K562 (cell line): ENCODE results near the gene ODF4. TPM values are rescaled to one million over a fixed set of nuclear protein-coding genes. Genes with fewer than 3 reads are reported as not detected.

ENCODE experiments used
- ARHGAP35 ChIP-seq: fragments of 450-650 bp; IDR thresholded peaks from 2 replicates; pipeline ENCODE4 v1.6.1; 2018; ENCODE audit not compliant: partially characterized antibody
- CBX8 ChIP-seq: fragments of 200-600 bp; sonication (generic); IDR thresholded peaks from 2 replicates; pipeline ENCODE4 v1.6.1; 2012; ENCODE audit warnings: borderline replicate concordance, mixed run types, low read depth, mild to moderate bottlenecking, moderate library complexity, mixed read lengths, low read length, control low read depth, inconsistent platforms; ENCODE audit not compliant: poor library complexity, severe bottlenecking; ENCODE audit errors: extremely low read depth
- GABPB2 ChIP-seq: fragments of 250-450 bp; sonication (Bioruptor Pico); conservative IDR thresholded peaks from 2 replicates; pipeline ENCODE4 v1.5.1; 2021; ENCODE audit warnings: mild to moderate bottlenecking
- HDAC2 ChIP-seq: fragments of 450-650 bp; IDR thresholded peaks from 2 replicates; pipeline ENCODE4 v1.6.1; 2016; ENCODE audit warnings: mild to moderate bottlenecking
- MYBL2 ChIP-seq, 2 experiments: fragments of 450-650 bp in 1 of 2; sonication (generic) in 1 of 2; formaldehyde crosslinking in 1 of 2; IDR thresholded peaks; 2 replicates each; pipeline versions ENCODE4 v1.6.1 to v1.8.1; 2017 to 2022; ENCODE audit warnings: borderline replicate concordance in 1 of 2, inconsistent platforms in 1 of 2, low read depth in 1 of 2, mild to moderate bottlenecking in 1 of 2, missing genetic modification reagents in 1 of 2, moderate library complexity in 1 of 2
- NR2F6 ChIP-seq: fragments of 450-650 bp; formaldehyde crosslinking; IDR thresholded peaks from 2 replicates; pipeline ENCODE4 v1.4.0; 2020; ENCODE audit warnings: mild to moderate bottlenecking
- PURB ChIP-seq: sonication (generic); formaldehyde crosslinking; IDR thresholded peaks from 2 replicates; pipeline ENCODE4 v1.9.0; 2021; ENCODE audit warnings: low read depth, mild to moderate bottlenecking, missing genetic modification reagents
- SREBF2 ChIP-seq: sonication (generic); formaldehyde crosslinking; IDR thresholded peaks from 2 replicates; pipeline ENCODE4 v1.4.0; 2020; ENCODE audit warnings: mild to moderate bottlenecking, missing genetic modification reagents
- SRSF1 ChIP-seq: fragments of 200-400 bp; formaldehyde crosslinking; IDR thresholded peaks from 2 replicates; pipeline ENCODE4 v1.6.1; 2017; ENCODE audit warnings: mild to moderate bottlenecking, low read depth, low read length, moderate library complexity
- STAT5B ChIP-seq: fragments of 250-450 bp; sonication (Bioruptor Pico); IDR thresholded peaks from 2 replicates; pipeline ENCODE4 v1.8.0; 2021; ENCODE audit warnings: mild to moderate bottlenecking, inconsistent platforms
- TGIF2 ChIP-seq: sonication (generic); formaldehyde crosslinking; IDR thresholded peaks from 2 replicates; pipeline ENCODE4 v1.8.1; 2022; ENCODE audit warnings: mild to moderate bottlenecking, missing genetic modification reagents, moderate library complexity
- ZNF134 ChIP-seq: fragments of 250-450 bp; sonication (Bioruptor Pico); conservative IDR thresholded peaks from 2 replicates; pipeline ENCODE4 v1.4.0; 2020
- ZNF165 ChIP-seq: fragments of 250-450 bp; sonication (Bioruptor Pico); IDR thresholded peaks from 2 replicates; pipeline ENCODE4 v1.4.0; 2020; ENCODE audit warnings: borderline replicate concordance
- ZZZ3 ChIP-seq: fragments of 450-650 bp; IDR thresholded peaks from 2 replicates; pipeline ENCODE4 v1.6.1; 2016; ENCODE audit warnings: antibody characterized with exemption, mild to moderate bottlenecking, moderate library complexity
- polyA plus RNA-seq, 8 experiments: library from polyadenylated mRNA; depleted of rRNA in 4 of 8; stranded (reverse) in 5 of 8; unstranded in 3 of 8; fragments of >200 nt; fragmentation: Nextera tagmentation in 2 of 8; fragmentation: Illumina TruSeq in 1 of 8; extraction: Ambion mirVana in 2 of 8; extraction: Trizol in 1 of 8; gene quantifications; 2 replicates each; pipeline versions ENCODE4 v1.2.1 to v1.2.3, GENCODE V29; 2011 to 2014; ENCODE audit warnings: inconsistent platforms in 1 of 8, missing spikeins in 1 of 8
- total RNA-seq, 7 experiments: library from RNA; depleted of rRNA in 6 of 7; stranded (reverse); fragments of >200 nt in 6 of 7; fragmentation: Illumina TruSeq in 2 of 7; extraction: Trizol in 2 of 7; gene quantifications; 2 replicates each; pipeline versions ENCODE4 v1.2.1 to v1.2.3, GENCODE V29; 2011 to 2021; ENCODE audit warnings: low replicate concordance in 1 of 7
- TF ChIP-seq, protein P1 (sequence below): fragments of 450-650 bp; IDR thresholded peaks from 2 replicates; pipeline ENCODE4 v1.6.1; 2016; ENCODE audit warnings: borderline replicate concordance
- TF ChIP-seq, protein P2 (sequence below): sonication (generic); formaldehyde crosslinking; IDR thresholded peaks from 2 replicates; pipeline ENCODE4 v1.8.0; 2022; ENCODE audit warnings: mild to moderate bottlenecking, missing genetic modification reagents
- TF ChIP-seq, protein P3 (sequence below): sonication (generic); formaldehyde crosslinking; IDR thresholded peaks from 2 replicates; pipeline ENCODE4 v1.8.0; 2022; ENCODE audit warnings: missing genetic modification reagents, mild to moderate bottlenecking, moderate library complexity, borderline replicate concordance
- TF ChIP-seq, protein P4 (sequence below): sonication (generic); formaldehyde crosslinking; IDR thresholded peaks from 2 replicates; pipeline ENCODE4 v1.8.1; 2023; ENCODE audit warnings: missing genetic modification reagents, mild to moderate bottlenecking, borderline replicate concordance

ODF4 gene
- total and polyA plus RNA-seq, 9 of the 15 experiments (the other 6 are each of a cell fraction or from before 2014, with no cell fraction given): not detected

DNA sequence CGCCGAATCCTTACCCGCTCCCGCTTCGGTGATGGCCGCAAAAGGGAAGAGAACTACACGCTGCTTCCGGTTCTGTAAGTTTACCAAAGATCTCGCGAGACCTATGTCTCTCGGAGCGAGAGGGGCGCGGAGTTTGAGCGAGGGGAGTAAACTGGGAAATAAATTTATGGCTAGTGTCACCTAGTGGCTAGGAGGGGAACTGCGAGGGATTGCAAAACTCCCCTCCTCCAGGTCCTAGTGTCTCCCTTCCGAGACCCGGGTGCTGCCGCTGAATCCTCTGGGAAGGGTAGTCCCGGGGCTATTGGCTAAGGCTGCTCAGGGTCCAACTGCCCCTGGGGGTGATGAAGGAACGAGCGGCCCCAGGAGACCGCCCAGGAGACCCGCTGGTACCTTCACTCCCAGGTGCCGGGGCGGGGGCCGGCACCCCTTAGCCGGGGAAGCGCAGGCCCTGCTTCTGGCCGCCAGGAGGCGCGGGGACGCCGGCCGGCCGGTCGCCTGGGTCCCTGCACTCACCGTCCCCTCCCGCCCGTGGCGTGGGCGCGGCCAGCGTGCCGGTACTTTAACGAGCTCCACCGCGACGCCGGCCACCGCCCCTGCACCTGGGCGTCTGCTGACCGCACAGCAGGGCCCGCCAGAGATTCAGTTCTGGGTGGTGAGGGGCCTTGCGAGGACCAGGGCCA, 43.6 kb downstream of the ODF4 start, which contains the start of gene RPL26 (continued):
- TF ChIP-seq CBX8: no peak
- no peak for TF ChIP-seq ZNF134
- no peak for TF ChIP-seq SRSF1
- no peak for TF ChIP-seq GABPB2 (CRISPR knock-in tag)
- TF ChIP-seq STAT5B: no peak
- TF ChIP-seq, protein P1, sequence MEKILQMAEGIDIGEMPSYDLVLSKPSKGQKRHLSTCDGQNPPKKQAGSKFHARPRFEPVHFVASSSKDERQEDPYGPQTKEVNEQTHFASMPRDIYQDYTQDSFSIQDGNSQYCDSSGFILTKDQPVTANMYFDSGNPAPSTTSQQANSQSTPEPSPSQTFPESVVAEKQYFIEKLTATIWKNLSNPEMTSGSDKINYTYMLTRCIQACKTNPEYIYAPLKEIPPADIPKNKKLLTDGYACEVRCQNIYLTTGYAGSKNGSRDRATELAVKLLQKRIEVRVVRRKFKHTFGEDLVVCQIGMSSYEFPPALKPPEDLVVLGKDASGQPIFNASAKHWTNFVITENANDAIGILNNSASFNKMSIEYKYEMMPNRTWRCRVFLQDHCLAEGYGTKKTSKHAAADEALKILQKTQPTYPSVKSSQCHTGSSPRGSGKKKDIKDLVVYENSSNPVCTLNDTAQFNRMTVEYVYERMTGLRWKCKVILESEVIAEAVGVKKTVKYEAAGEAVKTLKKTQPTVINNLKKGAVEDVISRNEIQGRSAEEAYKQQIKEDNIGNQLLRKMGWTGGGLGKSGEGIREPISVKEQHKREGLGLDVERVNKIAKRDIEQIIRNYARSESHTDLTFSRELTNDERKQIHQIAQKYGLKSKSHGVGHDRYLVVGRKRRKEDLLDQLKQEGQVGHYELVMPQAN: no peak
- TF ChIP-seq, protein P2, sequence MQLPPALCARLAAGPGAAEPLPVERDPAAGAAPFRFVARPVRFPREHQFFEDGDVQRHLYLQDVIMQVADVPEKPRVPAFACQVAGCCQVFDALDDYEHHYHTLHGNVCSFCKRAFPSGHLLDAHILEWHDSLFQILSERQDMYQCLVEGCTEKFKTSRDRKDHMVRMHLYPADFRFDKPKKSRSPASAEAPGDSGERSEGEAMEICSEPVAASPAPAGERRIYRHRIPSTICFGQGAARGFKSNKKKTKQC: no peak
- TF ChIP-seq HDAC2: 0 out of 2 replicates have a peak, but pooled peaks have one; percentile 58
- peak; percentile 88 for TF ChIP-seq ARHGAP35
- TF ChIP-seq NR2F6 (CRISPR knock-in tag): no peak
- TF ChIP-seq SREBF2 (CRISPR knock-in tag): no peak
- no peak for TF ChIP-seq PURB (CRISPR knock-in tag)
- no peak for TF ChIP-seq TGIF2 (CRISPR knock-in tag)
- TF ChIP-seq, protein P3, sequence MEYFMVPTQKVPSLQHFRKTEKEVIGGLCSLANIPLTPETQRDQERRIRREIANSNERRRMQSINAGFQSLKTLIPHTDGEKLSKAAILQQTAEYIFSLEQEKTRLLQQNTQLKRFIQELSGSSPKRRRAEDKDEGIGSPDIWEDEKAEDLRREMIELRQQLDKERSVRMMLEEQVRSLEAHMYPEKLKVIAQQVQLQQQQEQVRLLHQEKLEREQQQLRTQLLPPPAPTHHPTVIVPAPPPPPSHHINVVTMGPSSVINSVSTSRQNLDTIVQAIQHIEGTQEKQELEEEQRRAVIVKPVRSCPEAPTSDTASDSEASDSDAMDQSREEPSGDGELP: peak; percentile 62
- TF ChIP-seq, protein P4, sequence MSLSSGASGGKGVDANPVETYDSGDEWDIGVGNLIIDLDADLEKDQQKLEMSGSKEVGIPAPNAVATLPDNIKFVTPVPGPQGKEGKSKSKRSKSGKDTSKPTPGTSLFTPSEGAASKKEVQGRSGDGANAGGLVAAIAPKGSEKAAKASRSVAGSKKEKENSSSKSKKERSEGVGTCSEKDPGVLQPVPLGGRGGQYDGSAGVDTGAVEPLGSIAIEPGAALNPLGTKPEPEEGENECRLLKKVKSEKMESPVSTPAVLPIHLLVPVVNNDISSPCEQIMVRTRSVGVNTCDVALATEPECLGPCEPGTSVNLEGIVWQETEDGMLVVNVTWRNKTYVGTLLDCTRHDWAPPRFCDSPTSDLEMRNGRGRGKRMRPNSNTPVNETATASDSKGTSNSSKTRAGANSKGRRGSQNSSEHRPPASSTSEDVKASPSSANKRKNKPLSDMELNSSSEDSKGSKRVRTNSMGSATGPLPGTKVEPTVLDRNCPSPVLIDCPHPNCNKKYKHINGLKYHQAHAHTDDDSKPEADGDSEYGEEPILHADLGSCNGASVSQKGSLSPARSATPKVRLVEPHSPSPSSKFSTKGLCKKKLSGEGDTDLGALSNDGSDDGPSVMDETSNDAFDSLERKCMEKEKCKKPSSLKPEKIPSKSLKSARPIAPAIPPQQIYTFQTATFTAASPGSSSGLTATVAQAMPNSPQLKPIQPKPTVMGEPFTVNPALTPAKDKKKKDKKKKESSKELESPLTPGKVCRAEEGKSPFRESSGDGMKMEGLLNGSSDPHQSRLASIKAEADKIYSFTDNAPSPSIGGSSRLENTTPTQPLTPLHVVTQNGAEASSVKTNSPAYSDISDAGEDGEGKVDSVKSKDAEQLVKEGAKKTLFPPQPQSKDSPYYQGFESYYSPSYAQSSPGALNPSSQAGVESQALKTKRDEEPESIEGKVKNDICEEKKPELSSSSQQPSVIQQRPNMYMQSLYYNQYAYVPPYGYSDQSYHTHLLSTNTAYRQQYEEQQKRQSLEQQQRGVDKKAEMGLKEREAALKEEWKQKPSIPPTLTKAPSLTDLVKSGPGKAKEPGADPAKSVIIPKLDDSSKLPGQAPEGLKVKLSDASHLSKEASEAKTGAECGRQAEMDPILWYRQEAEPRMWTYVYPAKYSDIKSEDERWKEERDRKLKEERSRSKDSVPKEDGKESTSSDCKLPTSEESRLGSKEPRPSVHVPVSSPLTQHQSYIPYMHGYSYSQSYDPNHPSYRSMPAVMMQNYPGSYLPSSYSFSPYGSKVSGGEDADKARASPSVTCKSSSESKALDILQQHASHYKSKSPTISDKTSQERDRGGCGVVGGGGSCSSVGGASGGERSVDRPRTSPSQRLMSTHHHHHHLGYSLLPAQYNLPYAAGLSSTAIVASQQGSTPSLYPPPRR (CRISPR knock-in tag): no peak
- TF ChIP-seq ZNF165 (CRISPR knock-in tag): no peak
- TF ChIP-seq MYBL2 (IDR thresholded peaks at IDR 0.05; ENCODE audit: low read depth): no peak
- TF ChIP-seq MYBL2 (CRISPR knock-in tag; IDR thresholded peaks at IDR 0.05; ENCODE audit: borderline replicate concordance): no peak
- TF ChIP-seq ZZZ3: 0 out of 2 replicates have a peak, but pooled peaks have one; percentile 15
